AG10803 (cell line): ENCODE results near the gene RAB30.
"Not testable (repeated sequence)": the region's sequence is repeated elsewhere in the genome, so short reads cannot be mapped to it uniquely, and the experiment has no call there.

ENCODE experiments used
- DNase-seq: peaks from one replicate; pipeline ENCODE4 v3.0.0; 2010; ENCODE audit warnings: low read depth
- H3K4me3 ChIP-seq: 2 replicates; pipeline ENCODE4 v1.5.1; 2011; ENCODE audit warnings: mild to moderate bottlenecking, low read length, control low read depth
- CTCF ChIP-seq: conservative IDR thresholded peaks from 2 replicates; pipeline ENCODE4 v1.5.1; 2011; ENCODE audit warnings: mild to moderate bottlenecking, low read length, control low read depth, inconsistent platforms

The RAB30 gene

GRCh38 chr11:82960779-82961143, 110.9 kb downstream of the RAB30 start:
- TF ChIP-seq CTCF: no peak
- H3K4me3 ChIP-seq: no peak overlapping the region
- DNase-seq: no peak

GRCh38 chr11:82959987-82960778, 111.5 kb downstream of the RAB30 start:
- no peak for TF ChIP-seq CTCF
- DNase-seq: no peak

GRCh38 chr11:82955736-82956453, 115.8 kb downstream of the RAB30 start:
- DNase-seq, H3K4me3 ChIP-seq: not testable (repeated sequence)

More at GRCh38 chr11:82959987-82960778, 111.5 kb downstream of the RAB30 start:
- no peak overlapping the region for H3K4me3 ChIP-seq

GRCh38 chr11:82950502-82950901, 121.2 kb downstream of the RAB30 start:
- not testable (repeated sequence) for H3K4me3 ChIP-seq, DNase-seq

GRCh38 chr11:82949352-82949751, 122.3 kb downstream of the RAB30 start:
- no peak for DNase-seq
- H3K4me3 ChIP-seq: no peak overlapping the region
- TF ChIP-seq CTCF: no peak

GRCh38 chr11:82945682-82946081, 126.0 kb downstream of the RAB30 start:
- DNase-seq: no peak
- no peak overlapping the region for H3K4me3 ChIP-seq
- no peak for TF ChIP-seq CTCF

GRCh38 chr11:82945041-82945440, 126.7 kb downstream of the RAB30 start:
- DNase-seq, H3K4me3 ChIP-seq: not testable (repeated sequence)

GRCh38 chr11:82944198-82944597, 127.5 kb downstream of the RAB30 start:
- DNase-seq: no peak
- H3K4me3 ChIP-seq: no peak overlapping the region
- TF ChIP-seq CTCF: no peak

- not testable (repeated sequence) for H3K4me3 ChIP-seq, DNase-seq
These were observed 128.3 kb downstream of the RAB30 start for GRCh38 chr11:82943430-82943829.
